ENCODE results near the gene NMB. TPM values are rescaled to one million over a fixed set of nuclear protein-coding genes. Genes with fewer than 3 reads are reported as not detected.

The NMB gene
- total RNA-seq, 2 donors from 2014 or later = 3.6 to 4.0 TPM

DNA sequence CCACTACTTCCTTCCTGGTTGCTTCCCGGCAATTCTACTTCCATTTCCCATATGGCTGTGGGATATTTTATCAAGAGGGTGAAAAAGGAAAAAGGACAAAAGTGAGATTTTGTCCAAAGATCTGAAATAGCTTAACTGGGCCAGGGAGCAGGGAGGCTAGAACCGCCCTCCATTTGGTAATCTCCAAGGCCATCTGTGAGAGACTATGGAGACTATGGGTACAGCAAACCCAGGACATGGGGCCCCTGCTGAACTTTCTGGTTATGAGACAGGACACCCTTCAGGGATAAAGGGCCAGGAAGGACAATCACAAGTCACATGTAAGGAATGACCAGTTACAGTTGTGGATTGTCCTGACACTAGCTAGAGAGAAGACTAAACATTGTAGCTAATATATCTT is 32.9 kb downstream of the NMB start:
- Mint-ChIP-seq H3K4me1 (ENCODE audit: low read depth) (peaks cover 4% of the 10 kb centered on the region), H3K9me3 (peaks cover 6 to 20% of the 10 kb centered on the region in 2 donors), H3K36me3 (ENCODE audit: insufficient read depth in 2 of 2) (peaks cover 25% of the 10 kb centered on the region in 2 donors), H3K4me3 (no peak overlapping the region), H3K27ac (no peak overlapping the region), H3K27me3 (ENCODE audit: low read depth) (no peaks in the 10 kb centered on the region)
- DNase-seq (no peak), ATAC-seq (replicated peaks in 1 of 2) (no peak)

DNA sequence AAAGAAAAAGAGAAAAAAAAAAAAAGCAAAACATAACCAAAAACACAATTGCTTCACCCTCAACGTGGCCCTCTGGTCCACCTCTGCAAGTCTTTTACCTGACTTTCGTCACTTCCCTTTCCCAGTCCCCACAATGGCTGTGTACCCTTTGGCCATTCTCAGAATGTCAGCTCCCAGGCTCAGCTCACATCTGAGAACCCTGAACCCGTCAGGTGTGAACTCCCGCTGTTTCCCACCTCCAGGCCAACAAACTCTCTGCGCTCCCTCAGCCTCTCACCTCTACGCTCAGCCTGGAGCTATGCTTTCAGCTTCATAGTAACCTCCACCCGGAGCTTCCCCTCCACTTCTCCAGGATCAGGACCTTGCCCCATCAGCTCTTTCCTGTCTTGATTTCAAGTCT is 33.6 kb downstream of the NMB start:
- Mint-ChIP-seq H3K9me3 (peaks cover 6 to 24% of the 10 kb centered on the region in 2 donors), H3K36me3 (ENCODE audit: insufficient read depth in 2 of 2) (peaks cover 27 to 29% of the 10 kb centered on the region in 2 donors), H3K4me1 (ENCODE audit: low read depth) (no peaks in the 10 kb centered on the region), H3K27me3 (ENCODE audit: low read depth) (no peaks in the 10 kb centered on the region), H3K27ac (no peak overlapping the region), H3K4me3 (no peak overlapping the region)
- no peak for ATAC-seq (replicated peaks in 1 of 2)
- DNase-seq = no peak

DNA sequence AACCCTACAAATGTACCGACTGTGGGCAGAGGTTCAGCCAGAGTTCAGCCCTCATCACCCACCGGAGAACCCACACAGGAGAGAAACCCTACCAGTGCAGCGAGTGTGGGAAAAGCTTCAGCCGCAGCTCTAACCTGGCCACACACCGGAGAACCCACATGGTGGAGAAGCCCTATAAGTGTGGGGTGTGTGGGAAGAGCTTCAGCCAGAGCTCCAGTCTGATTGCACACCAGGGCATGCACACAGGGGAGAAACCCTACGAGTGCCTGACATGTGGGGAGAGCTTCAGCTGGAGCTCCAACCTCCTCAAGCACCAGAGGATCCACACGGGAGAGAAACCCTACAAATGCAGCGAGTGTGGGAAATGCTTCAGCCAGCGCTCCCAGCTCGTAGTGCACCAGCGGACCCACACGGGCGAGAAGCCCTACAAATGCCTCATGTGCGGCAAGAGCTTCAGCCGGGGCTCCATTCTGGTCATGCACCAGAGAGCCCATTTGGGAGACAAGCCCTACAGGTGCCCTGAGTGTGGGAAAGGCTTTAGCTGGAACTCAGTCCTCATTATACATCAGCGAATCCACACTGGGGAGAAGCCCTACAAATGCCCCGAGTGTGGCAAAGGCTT is 36.5 kb downstream of the NMB start:
- no peak overlapping the region for H3K27ac Mint-ChIP-seq
- ATAC-seq (replicated peaks in 1 of 2) (no peak), DNase-seq (no peak)
- H3K9me3 Mint-ChIP-seq = peaks cover 6 to 25% of the 10 kb centered on the region in 2 donors
- H3K4me3 Mint-ChIP-seq = no peak overlapping the region
- no peaks in the 10 kb centered on the region for H3K4me1 Mint-ChIP-seq (ENCODE audit: low read depth)
- peaks cover 28 to 30% of the 10 kb centered on the region in 2 donors for H3K36me3 Mint-ChIP-seq (ENCODE audit: insufficient read depth in 2 of 2)
- no peaks in the 10 kb centered on the region for H3K27me3 Mint-ChIP-seq (ENCODE audit: low read depth)

DNA sequence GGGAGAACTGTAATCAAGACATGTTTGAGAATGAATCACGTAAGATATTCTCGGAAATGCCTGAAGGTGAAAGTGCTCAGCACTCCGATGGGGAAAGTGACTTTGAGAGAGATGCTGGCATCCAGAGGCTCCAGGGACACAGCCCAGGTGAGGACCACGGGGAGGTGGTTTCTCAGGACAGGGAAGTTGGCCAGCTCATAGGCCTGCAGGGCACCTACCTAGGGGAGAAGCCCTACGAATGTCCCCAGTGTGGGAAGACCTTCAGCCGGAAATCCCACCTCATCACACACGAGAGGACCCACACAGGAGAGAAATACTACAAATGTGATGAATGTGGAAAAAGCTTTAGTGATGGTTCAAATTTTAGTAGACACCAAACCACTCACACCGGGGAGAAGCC is 37.4 kb downstream of the NMB start:
- Mint-ChIP-seq H3K36me3 (ENCODE audit: insufficient read depth in 2 of 2) (peaks cover 28 to 30% of the 10 kb centered on the region in 2 donors), H3K4me3 (no peak overlapping the region), H3K9me3 (peaks cover 6 to 25% of the 10 kb centered on the region in 2 donors), H3K4me1 (ENCODE audit: low read depth) (no peaks in the 10 kb centered on the region), H3K27ac (no peak overlapping the region), H3K27me3 (ENCODE audit: low read depth) (no peaks in the 10 kb centered on the region)
- no peak for ATAC-seq (replicated peaks in 1 of 2)
- no peak for DNase-seq

DNA sequence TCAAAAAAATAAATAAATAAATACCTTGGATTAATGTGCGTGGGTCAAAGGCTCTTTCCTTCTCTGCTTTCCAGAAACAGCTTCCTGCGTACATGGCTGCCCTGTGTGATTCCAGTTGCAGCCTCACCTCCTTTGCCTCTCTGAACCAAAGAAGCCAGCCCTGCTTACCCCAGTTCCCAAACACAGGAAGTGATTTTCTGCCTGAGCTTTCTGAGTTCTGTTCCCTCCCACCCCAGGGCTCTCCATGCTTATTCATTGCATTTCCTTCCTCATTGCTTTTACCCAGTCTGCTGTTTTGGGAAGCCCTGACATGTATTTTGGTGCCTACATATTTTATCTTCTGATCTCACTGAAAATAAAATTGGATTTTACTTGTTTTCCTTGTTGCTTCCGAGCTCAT is 41.8 kb downstream of the NMB start:
- Mint-ChIP-seq H3K36me3 (ENCODE audit: insufficient read depth in 2 of 2) (peaks cover 13 to 17% of the 10 kb centered on the region in 2 donors), H3K4me1 (ENCODE audit: low read depth) (peaks cover 5% of the 10 kb centered on the region), H3K4me3 (no peak overlapping the region), H3K9me3 (peaks cover 6 to 13% of the 10 kb centered on the region in 2 donors), H3K27ac (no peak overlapping the region), H3K27me3 (ENCODE audit: low read depth) (no peaks in the 10 kb centered on the region)
- DNase-seq = no peak
- ATAC-seq (replicated peaks in 1 of 2) = no peak

DNA sequence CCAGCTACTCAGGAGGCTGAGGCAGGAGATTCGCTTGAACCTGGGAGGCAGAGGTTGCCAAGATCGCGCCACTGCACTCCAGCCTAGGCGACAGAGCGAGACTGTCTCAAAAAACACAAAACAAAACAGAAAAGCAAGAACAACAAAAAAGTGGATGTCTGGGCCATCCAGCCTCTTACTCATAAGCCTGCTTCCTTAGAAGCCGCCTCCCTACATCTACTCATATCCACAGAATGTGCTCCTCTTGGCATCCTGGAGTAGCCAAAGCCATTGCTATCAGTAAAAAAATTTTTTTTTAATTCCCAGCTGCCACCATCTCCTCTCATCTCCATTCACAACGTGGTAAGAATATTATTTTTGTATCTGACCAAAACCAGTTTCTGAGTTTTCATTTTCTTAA is 46.4 kb downstream of the NMB start:
- Mint-ChIP-seq H3K9me3 (no peaks in the 10 kb centered on the region), H3K27me3 (ENCODE audit: low read depth) (no peaks in the 10 kb centered on the region), H3K4me3 (no peak overlapping the region), H3K36me3 (ENCODE audit: insufficient read depth in 2 of 2) (no peaks in the 10 kb centered on the region), H3K27ac (peak overlapping the region; percentile 10), H3K4me1 (ENCODE audit: low read depth) (peaks cover 13% of the 10 kb centered on the region)
- ATAC-seq (replicated peaks in 1 of 2) = no peak
- DNase-seq = no peak

DNA sequence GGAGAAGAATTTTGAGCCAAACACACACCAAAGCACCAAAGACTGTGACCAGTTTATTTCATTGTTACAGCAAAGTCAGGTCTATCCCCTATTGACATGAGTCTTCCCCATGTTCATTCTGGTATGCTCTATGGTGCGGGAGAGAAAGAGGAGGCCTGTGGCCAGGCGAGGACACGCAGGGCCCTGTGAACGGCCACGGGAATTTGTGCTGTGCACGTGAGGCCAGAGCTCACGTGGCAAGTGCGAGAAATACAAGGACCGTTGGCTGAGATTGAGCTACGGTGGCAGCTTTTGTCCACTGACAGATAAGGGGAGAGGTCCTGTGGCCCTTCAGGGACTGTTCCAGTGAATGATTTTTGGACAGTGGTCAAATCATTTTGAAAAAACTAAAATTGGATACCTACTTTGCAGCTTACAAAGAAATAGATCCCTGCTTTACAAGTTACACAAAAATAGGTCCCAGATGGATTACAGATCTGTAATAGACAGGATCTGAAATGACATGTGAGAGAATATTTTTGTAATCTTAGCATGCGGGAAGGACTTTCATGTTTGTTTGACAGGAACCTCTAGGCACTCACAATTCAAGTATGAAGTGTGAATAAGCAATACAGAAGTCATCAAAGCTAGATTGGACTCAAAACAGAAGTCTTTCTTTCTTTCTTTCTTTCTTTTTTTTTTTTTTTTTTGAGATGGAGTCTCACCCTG is 48.0 kb downstream of the NMB start:
- Mint-ChIP-seq H3K4me3 (no peak overlapping the region), H3K36me3 (ENCODE audit: insufficient read depth in 2 of 2) (peaks cover 0 to 5% of the 10 kb centered on the region in 2 donors), H3K27ac (no peak overlapping the region), H3K27me3 (ENCODE audit: low read depth) (no peaks in the 10 kb centered on the region), H3K9me3 (no peaks in the 10 kb centered on the region), H3K4me1 (ENCODE audit: low read depth) (peaks cover 30% of the 10 kb centered on the region)
- no peak for DNase-seq
- ATAC-seq (replicated peaks in 1 of 2) = peak in 1 of 2 donors; percentile 45

DNA sequence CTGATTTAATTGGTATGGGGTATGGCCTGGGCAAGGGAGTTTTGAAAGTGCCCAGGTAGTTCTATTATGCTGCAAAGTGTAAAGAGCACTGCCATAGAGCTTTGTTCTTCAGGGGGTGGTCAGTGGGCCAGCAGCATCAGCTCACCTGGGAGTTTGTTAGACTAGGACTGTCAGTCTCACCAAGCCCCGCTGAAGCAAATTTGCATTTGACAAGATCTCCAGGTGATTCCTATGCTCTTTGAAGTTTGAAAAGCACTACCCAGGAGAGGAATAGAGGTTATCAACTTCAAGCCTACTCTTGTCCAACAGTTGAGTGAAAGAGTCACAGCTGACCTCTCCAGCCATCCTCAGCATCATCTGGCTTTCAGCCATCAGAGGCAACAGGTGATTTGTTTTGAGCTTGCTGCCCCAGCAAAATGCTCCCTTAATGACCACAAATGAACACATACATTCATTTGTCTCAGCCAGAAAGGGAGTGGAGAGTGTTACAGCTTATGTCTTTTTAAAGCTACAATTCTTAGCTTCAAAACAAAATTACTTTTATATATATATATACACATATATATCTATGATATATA is 49.2 kb downstream of the NMB start:
- Mint-ChIP-seq H3K4me1 (ENCODE audit: low read depth) (peaks cover 42% of the 10 kb centered on the region), H3K27ac (no peak overlapping the region), H3K36me3 (ENCODE audit: insufficient read depth in 2 of 2) (peaks cover 0 to 5% of the 10 kb centered on the region in 2 donors), H3K9me3 (no peaks in the 10 kb centered on the region), H3K27me3 (ENCODE audit: low read depth) (no peaks in the 10 kb centered on the region), H3K4me3 (no peak overlapping the region)
- ATAC-seq (replicated peaks in 1 of 2) (no peak), DNase-seq (no peak)

DNA sequence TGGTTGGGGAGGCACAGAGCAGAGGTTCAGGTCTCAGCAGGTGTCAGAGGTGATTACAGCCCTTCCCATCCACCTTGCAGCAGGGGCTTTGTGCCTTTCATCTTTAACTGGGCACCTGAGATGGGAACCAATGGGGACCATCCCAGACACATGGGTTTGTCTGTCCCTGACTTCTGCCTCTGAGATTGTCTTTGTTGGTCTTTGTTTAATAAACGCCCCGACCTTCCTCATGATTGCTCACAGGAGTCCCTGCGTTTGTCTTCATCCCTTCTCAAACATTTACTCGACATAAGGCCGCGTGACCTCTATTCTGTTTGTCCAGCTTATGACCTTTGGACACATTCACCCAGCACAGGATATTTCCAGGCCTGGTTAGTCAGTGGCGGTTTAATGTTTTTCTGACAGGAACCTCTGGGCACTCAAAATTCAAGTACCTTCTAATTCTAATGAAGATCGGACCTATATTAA is 51.3 kb downstream of the NMB start:
- H3K4me1 Mint-ChIP-seq (ENCODE audit: low read depth) = peaks cover 57% of the 10 kb centered on the region
- H3K27me3 Mint-ChIP-seq (ENCODE audit: low read depth) = no peaks in the 10 kb centered on the region
- H3K36me3 Mint-ChIP-seq (ENCODE audit: insufficient read depth in 2 of 2) = peaks cover 1 to 6% of the 10 kb centered on the region in 2 donors
- no peaks in the 10 kb centered on the region for H3K9me3 Mint-ChIP-seq
- no peak for ATAC-seq (replicated peaks in 1 of 2)
- no peak overlapping the region for H3K4me3 Mint-ChIP-seq
- H3K27ac Mint-ChIP-seq = no peak overlapping the region
- DNase-seq = no peak

DNA sequence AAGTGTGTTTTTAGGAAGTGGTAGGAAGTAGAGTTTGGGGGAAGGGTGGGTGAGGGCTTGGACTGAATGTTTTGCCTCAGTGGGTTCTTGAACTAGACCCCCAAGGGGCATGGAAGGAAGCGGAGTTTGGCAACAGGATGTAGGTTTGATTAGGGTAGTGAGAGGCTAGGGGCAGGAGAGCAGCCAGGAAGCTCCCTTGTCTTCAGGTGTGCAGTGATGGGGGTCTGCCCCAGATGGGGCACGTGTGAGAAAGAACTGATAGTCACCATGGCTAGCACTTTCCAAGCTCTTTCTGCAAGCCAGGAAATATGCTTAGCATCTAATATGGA is 52.5 kb downstream of the NMB start:
- Mint-ChIP-seq H3K4me3 (peak overlapping the region; percentile 71 to 83), H3K27ac (peak overlapping the region; percentile 93), H3K36me3 (ENCODE audit: insufficient read depth in 2 of 2) (peaks cover 1 to 6% of the 10 kb centered on the region in 2 donors), H3K9me3 (no peaks in the 10 kb centered on the region), H3K4me1 (ENCODE audit: low read depth) (peaks cover 64% of the 10 kb centered on the region), H3K27me3 (ENCODE audit: low read depth) (no peaks in the 10 kb centered on the region)
- DNase-seq (no peak), ATAC-seq (replicated peaks in 1 of 2) (no peak)

Other genes starting within 250 kb of the NMB start
- 10 to 100 TPM in 1 of 2 donors, 1 to 10 TPM in 1; 9.8 to 12.6 TPM for gene ZSCAN2, start 57.2 kb downstream of the NMB start, total RNA-seq
- 10 to 100 TPM; 16.1 to 16.7 TPM for gene WDR73, start 3.9 kb downstream of the NMB start, total RNA-seq
- gene SEC11A, start 57.9 kb upstream of the NMB start, total RNA-seq = 100 to 1,000 TPM; 120 to 134 TPM
- gene ZNF592, start 90.4 kb upstream of the NMB start, total RNA-seq = 10 to 100 TPM; 33.5 to 39.5 TPM
- gene ALPK3, start 159.2 kb upstream of the NMB start, total RNA-seq = under 1 TPM; 0.46 TPM
- gene SLC28A1, start 226.5 kb upstream of the NMB start, total RNA-seq = not detected